Measurements from ENCODE around the gene VAT1L.

GRCh38 chr16:77866752-77867151 lies 78.4 kb downstream of the VAT1L start:
- TF ChIP-seq, protein P1, sequence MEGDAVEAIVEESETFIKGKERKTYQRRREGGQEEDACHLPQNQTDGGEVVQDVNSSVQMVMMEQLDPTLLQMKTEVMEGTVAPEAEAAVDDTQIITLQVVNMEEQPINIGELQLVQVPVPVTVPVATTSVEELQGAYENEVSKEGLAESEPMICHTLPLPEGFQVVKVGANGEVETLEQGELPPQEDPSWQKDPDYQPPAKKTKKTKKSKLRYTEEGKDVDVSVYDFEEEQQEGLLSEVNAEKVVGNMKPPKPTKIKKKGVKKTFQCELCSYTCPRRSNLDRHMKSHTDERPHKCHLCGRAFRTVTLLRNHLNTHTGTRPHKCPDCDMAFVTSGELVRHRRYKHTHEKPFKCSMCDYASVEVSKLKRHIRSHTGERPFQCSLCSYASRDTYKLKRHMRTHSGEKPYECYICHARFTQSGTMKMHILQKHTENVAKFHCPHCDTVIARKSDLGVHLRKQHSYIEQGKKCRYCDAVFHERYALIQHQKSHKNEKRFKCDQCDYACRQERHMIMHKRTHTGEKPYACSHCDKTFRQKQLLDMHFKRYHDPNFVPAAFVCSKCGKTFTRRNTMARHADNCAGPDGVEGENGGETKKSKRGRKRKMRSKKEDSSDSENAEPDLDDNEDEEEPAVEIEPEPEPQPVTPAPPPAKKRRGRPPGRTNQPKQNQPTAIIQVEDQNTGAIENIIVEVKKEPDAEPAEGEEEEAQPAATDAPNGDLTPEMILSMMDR (IDR thresholded peaks at IDR 0.05 in 2 of 3, conservative IDR thresholded peaks at IDR 0.05 in 1 of 3; ENCODE audit: borderline replicate concordance in 1 of 3, insufficient read depth in 1 of 3, low read depth in 2 of 3, low read length in 2 of 3): no peak
- TF ChIP-seq EZH2 (IDR thresholded peaks at IDR 0.05) (no peak), MAX (IDR thresholded peaks at IDR 0.05) (no peak), POLR2AphosphoS5 (IDR thresholded peaks at IDR 0.05; ENCODE audit: low read depth, low read length) (no peak), EGR1 (IDR thresholded peaks at IDR 0.05; ENCODE audit: low read depth) (no peak), CEBPB (IDR thresholded peaks at IDR 0.05; ENCODE audit: low read depth) (no peak), POLR2A (IDR thresholded peaks at IDR 0.05; ENCODE audit: borderline replicate concordance, extremely low read depth, insufficient read depth, insufficient read length) (no peak), YY1 (IDR thresholded peaks at IDR 0.05; ENCODE audit: extremely low read depth, insufficient replicate concordance, low read depth, low read length) (no peak), EZH2phosphoT487 (IDR thresholded peaks at IDR 0.05; ENCODE audit: borderline replicate concordance) (no peak)
